ENCODE data around the gene EYS. TPM values are rescaled to one million over a fixed set of nuclear protein-coding genes. Genes with fewer than 3 reads are reported as not detected.

The EYS gene
- total RNA-seq, 4 donors from 2014 or later = 0.15 TPM; not detected in 3

DNA sequence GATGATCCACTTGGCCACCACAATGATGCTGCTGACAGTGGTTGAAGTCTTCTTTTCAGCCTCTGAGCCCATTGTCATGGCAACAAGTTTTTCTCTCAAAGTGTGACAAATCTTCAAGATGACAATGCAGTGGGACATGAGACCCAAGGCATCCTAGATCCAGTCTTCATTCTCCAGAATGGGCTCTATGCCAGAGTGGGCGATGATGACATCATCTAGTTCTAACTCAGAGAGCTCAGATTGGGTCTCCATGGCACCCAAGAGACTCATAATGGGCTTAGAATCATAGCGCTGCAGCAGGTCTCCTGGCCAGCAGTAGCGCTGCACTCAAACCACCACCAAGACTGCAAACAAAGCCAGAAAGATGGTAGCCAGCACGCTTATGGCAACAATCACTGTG is 973.6 kb downstream of the EYS start:
- no peaks in the 10 kb centered on the region for H3K9me3 ChIP-seq
- H3K27me3 ChIP-seq = no peaks in the 10 kb centered on the region
- WGBS, 2 donors (ENCODE audit: low coverage in 1 of 2) = 100% methylated on average over 1 to 3 of the region's 4 CpGs
- no peak overlapping the region for H3K27ac ChIP-seq
- H3K36me3 ChIP-seq = no peaks in the 10 kb centered on the region
- TF ChIP-seq, protein P1, sequence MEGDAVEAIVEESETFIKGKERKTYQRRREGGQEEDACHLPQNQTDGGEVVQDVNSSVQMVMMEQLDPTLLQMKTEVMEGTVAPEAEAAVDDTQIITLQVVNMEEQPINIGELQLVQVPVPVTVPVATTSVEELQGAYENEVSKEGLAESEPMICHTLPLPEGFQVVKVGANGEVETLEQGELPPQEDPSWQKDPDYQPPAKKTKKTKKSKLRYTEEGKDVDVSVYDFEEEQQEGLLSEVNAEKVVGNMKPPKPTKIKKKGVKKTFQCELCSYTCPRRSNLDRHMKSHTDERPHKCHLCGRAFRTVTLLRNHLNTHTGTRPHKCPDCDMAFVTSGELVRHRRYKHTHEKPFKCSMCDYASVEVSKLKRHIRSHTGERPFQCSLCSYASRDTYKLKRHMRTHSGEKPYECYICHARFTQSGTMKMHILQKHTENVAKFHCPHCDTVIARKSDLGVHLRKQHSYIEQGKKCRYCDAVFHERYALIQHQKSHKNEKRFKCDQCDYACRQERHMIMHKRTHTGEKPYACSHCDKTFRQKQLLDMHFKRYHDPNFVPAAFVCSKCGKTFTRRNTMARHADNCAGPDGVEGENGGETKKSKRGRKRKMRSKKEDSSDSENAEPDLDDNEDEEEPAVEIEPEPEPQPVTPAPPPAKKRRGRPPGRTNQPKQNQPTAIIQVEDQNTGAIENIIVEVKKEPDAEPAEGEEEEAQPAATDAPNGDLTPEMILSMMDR (IDR thresholded peaks at IDR 0.05) = no peak
- TF ChIP-seq POLR2A (IDR thresholded peaks at IDR 0.05) (no peak), POLR2AphosphoS5 (IDR thresholded peaks at IDR 0.05) (no peak), EP300 (IDR thresholded peaks at IDR 0.05) (no peak)
- H3K4me1 ChIP-seq = no peaks in the 10 kb centered on the region
- no peak for ATAC-seq
- H3K4me3 ChIP-seq = no peak overlapping the region

GRCh38 chr6:64732888-64733287 is 974.1 kb downstream of the EYS start:
- no peak for ATAC-seq
- no peaks in the 10 kb centered on the region for H3K4me1 ChIP-seq
- H3K9me3 ChIP-seq = no peaks in the 10 kb centered on the region
- no peak overlapping the region for H3K4me3 ChIP-seq
- H3K27me3 ChIP-seq = no peaks in the 10 kb centered on the region
- no peak overlapping the region for H3K27ac ChIP-seq
- TF ChIP-seq EP300 (IDR thresholded peaks at IDR 0.05) (no peak), POLR2A (IDR thresholded peaks at IDR 0.05) (no peak), POLR2AphosphoS5 (IDR thresholded peaks at IDR 0.05) (no peak)
- TF ChIP-seq, protein P1 (IDR thresholded peaks at IDR 0.05) = no peak
- no peaks in the 10 kb centered on the region for H3K36me3 ChIP-seq

DNA sequence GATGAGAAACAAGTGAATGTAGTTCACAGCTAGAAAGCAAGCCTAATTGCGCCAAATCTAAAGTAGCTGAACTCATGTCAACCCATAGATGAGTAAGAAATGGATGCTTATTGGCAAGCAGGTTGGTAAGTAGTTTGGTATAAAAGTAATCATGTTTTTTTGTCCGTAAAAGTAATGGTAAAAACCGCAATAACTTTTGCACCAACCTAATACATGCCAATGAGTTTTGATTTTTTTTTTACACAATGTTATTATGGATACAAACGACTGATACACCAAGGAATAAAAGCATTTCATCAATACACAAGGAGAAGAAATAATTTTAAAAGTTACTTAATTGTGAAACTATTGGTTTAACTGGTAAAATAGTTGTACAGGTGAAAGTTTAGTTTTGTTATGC is 977.5 kb downstream of the EYS start:
- no peak for ATAC-seq
- 81 to 91% methylated on average over 4 of the region's 4 CpGs for WGBS, 2 donors (ENCODE audit: low coverage in 1 of 2)
- no peak for TF ChIP-seq POLR2AphosphoS5 (IDR thresholded peaks at IDR 0.05)
- TF ChIP-seq, protein P1 (IDR thresholded peaks at IDR 0.05) = no peak
- TF ChIP-seq POLR2A (IDR thresholded peaks at IDR 0.05) = no peak
- TF ChIP-seq EP300 (IDR thresholded peaks at IDR 0.05) = no peak
- Histone ChIP-seq H3K27ac (no peak overlapping the region), H3K36me3 (no peaks in the 10 kb centered on the region), H3K4me1 (no peaks in the 10 kb centered on the region), H3K27me3 (no peaks in the 10 kb centered on the region), H3K4me3 (no peak overlapping the region), H3K9me3 (no peaks in the 10 kb centered on the region)

DNA sequence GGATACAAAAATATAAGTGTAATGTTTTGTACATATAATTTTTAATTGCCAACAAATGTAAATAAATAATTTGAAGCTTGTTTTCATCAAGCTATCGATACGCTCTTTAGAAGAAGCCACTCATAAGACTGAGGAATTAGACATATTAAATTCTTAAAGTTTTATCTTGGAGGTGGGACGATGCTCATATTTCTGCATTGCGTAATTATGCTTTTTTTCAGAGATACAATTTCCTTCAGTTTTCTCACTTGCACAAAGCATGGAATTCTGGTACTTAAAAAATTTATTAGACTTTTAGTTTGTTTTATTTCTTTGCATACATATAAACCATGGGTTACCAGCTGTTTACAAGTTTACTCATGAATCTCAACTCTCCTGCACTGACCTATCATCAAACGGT is 980.0 kb downstream of the EYS start:
- H3K4me1 ChIP-seq = no peaks in the 10 kb centered on the region
- no peaks in the 10 kb centered on the region for H3K36me3 ChIP-seq
- H3K9me3 ChIP-seq = no peaks in the 10 kb centered on the region
- TF ChIP-seq POLR2A (IDR thresholded peaks at IDR 0.05) = no peak
- TF ChIP-seq EP300 (IDR thresholded peaks at IDR 0.05) = no peak
- TF ChIP-seq POLR2AphosphoS5 (IDR thresholded peaks at IDR 0.05) = no peak
- TF ChIP-seq, protein P1 (IDR thresholded peaks at IDR 0.05) = no peak
- H3K27ac ChIP-seq = no peak overlapping the region
- no peak overlapping the region for H3K4me3 ChIP-seq
- no peaks in the 10 kb centered on the region for H3K27me3 ChIP-seq
- WGBS, 2 donors (ENCODE audit: low coverage in 1 of 2) = 89 to 90% methylated on average over 4 to 5 of the region's 5 CpGs
- no peak for ATAC-seq

GRCh38 chr6:64724091-64724490 is 982.9 kb downstream of the EYS start:
- WGBS, 2 donors (ENCODE audit: low coverage in 1 of 2) = 65 to 74% methylated on average over 3 of the region's 3 CpGs
- Histone ChIP-seq H3K27ac (no peak overlapping the region), H3K4me1 (no peaks in the 10 kb centered on the region), H3K4me3 (no peak overlapping the region), H3K9me3 (no peaks in the 10 kb centered on the region), H3K36me3 (no peaks in the 10 kb centered on the region), H3K27me3 (no peaks in the 10 kb centered on the region)
- no peak for ATAC-seq
- TF ChIP-seq POLR2A (IDR thresholded peaks at IDR 0.05) = no peak
- TF ChIP-seq POLR2AphosphoS5 (IDR thresholded peaks at IDR 0.05) = no peak

All from gastroesophageal sphincter (tissue), 4 donors.